OCI-LY7 (cell line): Measurements from ENCODE around the gene PCDHGA1. TPM values are rescaled to one million over a fixed set of nuclear protein-coding genes. Genes with fewer than 3 reads are reported as not detected.

Experiments used
- BruUV-seq: library from RNA; stranded (reverse); fragments of 400-500 nt; replicated peaks from 2 replicates; lab custom pipeline; 2021; lab: Mats Ljungman, UMichigan
- CTCF ChIA-PET: fragments of 300-600 bp; sonication (Branson Sonifier 250); formaldehyde crosslinking; loops from one replicate; lab custom pipeline; 2022; ENCODE audit warnings: antibody characterized with exemption; ENCODE audit not compliant: unreplicated experiment; lab: Charles Lee
- POLR2A ChIA-PET: fragments of 300-600 bp; sonication (Branson Sonifier 250); formaldehyde crosslinking; loops from one replicate; lab custom pipeline; 2022; ENCODE audit warnings: antibody characterized with exemption; lab: Charles Lee
- DNase-seq: peaks from one replicate; pipeline ENCODE4 v3.0.0-alpha.2; 2015; ENCODE audit warnings: low spot score
- H2AFZ ChIP-seq: fragments of 200-600 bp; sonication (generic), shearing (Covaris generic); 2 replicates; pipeline ENCODE4 v1.6.1; 2014; ENCODE audit warnings: mild to moderate bottlenecking, antibody characterized with exemption, low read length, moderate library complexity
- H3K27ac ChIP-seq: fragments of 200-600 bp; sonication (generic); 2 replicates; pipeline ENCODE4 v1.5.1; 2014; ENCODE audit warnings: mixed run types, low read depth, mild to moderate bottlenecking, moderate library complexity, low read length, inconsistent platforms; ENCODE audit not compliant: poor library complexity, severe bottlenecking
- H3K36me3 ChIP-seq: fragments of 200-600 bp; sonication (generic); 2 replicates; pipeline ENCODE4 v1.6.1; 2014; ENCODE audit warnings: mild to moderate bottlenecking, antibody characterized with exemption, low read length, moderate library complexity, mixed read lengths; ENCODE audit not compliant: insufficient read depth
- H3K4me1 ChIP-seq: fragments of 200-600 bp; sonication (generic); 2 replicates; pipeline ENCODE4 v1.5.1; 2014; ENCODE audit warnings: mild to moderate bottlenecking, low read length; ENCODE audit not compliant: insufficient read depth, poor library complexity, severe bottlenecking
- H3K4me2 ChIP-seq: fragments of 200-600 bp; sonication (generic); 2 replicates; pipeline ENCODE4 v1.6.1; 2014; ENCODE audit warnings: mild to moderate bottlenecking, low read length
- H3K4me3 ChIP-seq: fragments of 200-600 bp; sonication (generic); 2 replicates; pipeline ENCODE4 v1.5.1; 2014; ENCODE audit warnings: mild to moderate bottlenecking, low read depth, low read length; ENCODE audit not compliant: poor library complexity, severe bottlenecking
- H3K79me2 ChIP-seq: fragments of 200-600 bp; sonication (generic); 2 replicates; pipeline ENCODE4 v1.6.1; 2016; ENCODE audit warnings: low read depth, mild to moderate bottlenecking, low read length, moderate library complexity, mixed read lengths; ENCODE audit not compliant: insufficient read depth
- H3K9me2 ChIP-seq: fragments of 200-600 bp; sonication (generic); 2 replicates; pipeline ENCODE4 v1.6.1; 2016; ENCODE audit warnings: mild to moderate bottlenecking, low read length, mixed read lengths; ENCODE audit not compliant: insufficient read depth
- H3K9me3 ChIP-seq: fragments of 200-600 bp; sonication (generic); 2 replicates; pipeline ENCODE4 v1.6.1; 2014; ENCODE audit warnings: mild to moderate bottlenecking, mixed run types, low read length, mixed read lengths
- H4K20me1 ChIP-seq: fragments of 200-600 bp; sonication (generic); 2 replicates; pipeline ENCODE4 v1.6.1; 2014; ENCODE audit warnings: mild to moderate bottlenecking, antibody characterized with exemption, low read length, moderate library complexity, mixed read lengths; ENCODE audit not compliant: insufficient read depth
- EZH2phosphoT487 ChIP-seq: fragments of 200-600 bp; sonication (generic); IDR thresholded peaks from 2 replicates; pipeline ENCODE4 v1.6.1; 2018; ENCODE audit warnings: low read depth, borderline replicate concordance, mild to moderate bottlenecking, mixed run types, antibody characterized with exemption, low read length, moderate library complexity, mixed read lengths
- intact Hi-C: fragments of 100-400 bp; cut with micrococcal nuclease; formaldehyde crosslinking; loops from one replicate; pipeline ENCODE4 v1.10.0; 2022; ENCODE audit not compliant: unreplicated experiment
- total RNA-seq, 2 experiments: library from RNA; depleted of rRNA in 1 of 2; stranded (reverse); fragments of >200 nt in 1 of 2; shearing (Covaris generic) in 1 of 2; gene quantifications; 2 replicates each; pipeline ENCODE4 v1.2.3, GENCODE V29; 2014 to 2022
- TF ChIP-seq, protein P1 (sequence below): fragments of 200-600 bp; sonication (generic); conservative IDR thresholded peaks from 2 replicates; pipeline ENCODE4 v1.5.1; 2014; ENCODE audit warnings: mild to moderate bottlenecking, antibody characterized with exemption, low read length, moderate library complexity, mixed read lengths

PCDHGA1 gene
- total RNA-seq, 2 experiments from 2014 or later, result 1.3 to 1.9 TPM

DNA sequence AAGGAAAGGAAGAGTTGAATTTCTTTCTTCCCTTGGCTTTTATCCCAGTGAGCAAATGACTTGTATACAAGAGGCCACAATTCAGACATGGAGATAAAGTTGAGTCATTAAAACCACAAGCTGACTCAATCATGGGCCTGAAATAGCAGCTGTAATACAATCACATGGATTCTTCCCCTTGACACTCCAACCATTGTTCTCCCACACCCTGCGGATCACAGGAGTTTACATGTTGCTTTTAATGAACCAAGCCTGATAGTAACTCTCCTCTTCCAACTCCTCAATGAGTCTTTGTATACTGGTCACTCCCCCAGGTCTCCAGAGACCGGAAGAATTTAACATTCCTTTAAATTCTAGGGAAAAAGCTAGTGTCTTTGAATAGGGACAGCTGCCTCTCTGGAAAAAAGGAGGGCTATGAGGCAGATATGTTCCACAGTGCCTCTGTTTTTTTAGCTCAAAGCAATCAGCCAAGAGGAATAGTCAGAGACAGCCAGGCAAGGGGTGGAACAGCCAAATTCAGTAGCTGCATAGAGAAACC is 191.0 kb downstream of the PCDHGA1 start:
- H3K4me1 ChIP-seq, result peaks cover 75% of the 10 kb centered on the region
- H3K27ac ChIP-seq, result no peak overlapping the region
- BruUV-seq, result no TSS peak
- H3K79me2 ChIP-seq, result peaks cover 10% of the 10 kb centered on the region; the same call in 1 of the 2 replicates
- peaks cover 96% of the 10 kb centered on the region for H3K36me3 ChIP-seq
- intact Hi-C loops, result no loop called here
- no peak for DNase-seq
- H3K4me3 ChIP-seq, result no peak overlapping the region
- H3K4me2 ChIP-seq, result no peak overlapping the region
- H4K20me1 ChIP-seq, result no peaks in the 10 kb centered on the region
- no peak overlapping the region for H2AFZ ChIP-seq
- TF ChIP-seq, protein P1, sequence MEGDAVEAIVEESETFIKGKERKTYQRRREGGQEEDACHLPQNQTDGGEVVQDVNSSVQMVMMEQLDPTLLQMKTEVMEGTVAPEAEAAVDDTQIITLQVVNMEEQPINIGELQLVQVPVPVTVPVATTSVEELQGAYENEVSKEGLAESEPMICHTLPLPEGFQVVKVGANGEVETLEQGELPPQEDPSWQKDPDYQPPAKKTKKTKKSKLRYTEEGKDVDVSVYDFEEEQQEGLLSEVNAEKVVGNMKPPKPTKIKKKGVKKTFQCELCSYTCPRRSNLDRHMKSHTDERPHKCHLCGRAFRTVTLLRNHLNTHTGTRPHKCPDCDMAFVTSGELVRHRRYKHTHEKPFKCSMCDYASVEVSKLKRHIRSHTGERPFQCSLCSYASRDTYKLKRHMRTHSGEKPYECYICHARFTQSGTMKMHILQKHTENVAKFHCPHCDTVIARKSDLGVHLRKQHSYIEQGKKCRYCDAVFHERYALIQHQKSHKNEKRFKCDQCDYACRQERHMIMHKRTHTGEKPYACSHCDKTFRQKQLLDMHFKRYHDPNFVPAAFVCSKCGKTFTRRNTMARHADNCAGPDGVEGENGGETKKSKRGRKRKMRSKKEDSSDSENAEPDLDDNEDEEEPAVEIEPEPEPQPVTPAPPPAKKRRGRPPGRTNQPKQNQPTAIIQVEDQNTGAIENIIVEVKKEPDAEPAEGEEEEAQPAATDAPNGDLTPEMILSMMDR, result no peak
- no peak for TF ChIP-seq EZH2phosphoT487
- ChIA-PET CTCF (interaction anchor here (1.2 to 11.2 kb wide), 3 partner anchors 10 to 46 kb away, joined by 3 to 138 read pairs (median 6); no protein-coding TSS in a partner anchor), POLR2A (interaction anchor here (0.6 to 13.7 kb wide), 4 partner anchors 9 to 110 kb away, joined by 3 to 328 read pairs (median 14); partner anchors contain the start of gene PCDHGC3)
- H3K9me2 ChIP-seq, result no peaks in the 10 kb centered on the region
- H3K9me3 ChIP-seq, result no peaks in the 10 kb centered on the region

DNA sequence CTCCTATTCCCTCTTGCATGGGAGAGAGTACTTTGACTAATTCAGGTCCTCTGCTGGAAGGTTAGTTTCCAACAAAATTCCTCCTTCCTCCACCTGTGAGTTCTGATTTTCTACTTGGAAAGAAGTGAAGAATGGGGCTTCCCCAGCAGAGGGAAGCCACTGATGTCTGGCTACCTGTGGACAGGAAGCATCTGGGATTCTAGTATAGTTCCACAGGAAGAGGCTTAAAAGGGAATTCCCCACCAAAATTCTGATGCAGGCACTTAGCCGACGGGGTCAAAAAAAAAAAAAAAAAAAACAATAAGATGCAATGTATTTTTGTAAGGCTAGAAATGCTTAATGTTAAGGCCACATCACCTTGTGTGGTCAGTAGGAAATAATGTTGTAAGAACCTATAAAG is 192.0 kb downstream of the PCDHGA1 start:
- H3K4me2 ChIP-seq, result peak overlapping the region; percentile 37
- no peaks in the 10 kb centered on the region for H3K9me3 ChIP-seq
- H3K27ac ChIP-seq, result peak overlapping the region; percentile 6
- CTCF ChIA-PET, result interaction anchor here (1.2 to 11.2 kb wide), 3 partner anchors 11 to 101 kb away, joined by 3 to 138 read pairs (median 6); partner anchors contain the start of gene PCDHGA11
- no peak for TF ChIP-seq EZH2phosphoT487
- TF ChIP-seq, protein P1, result no peak
- H3K9me2 ChIP-seq, result no peaks in the 10 kb centered on the region
- POLR2A ChIA-PET, result interaction anchor here (1.4 to 13.7 kb wide), 5 partner anchors 10 to 152 kb away, joined by 5 to 328 read pairs (median 6); partner anchors contain the start of genes PCDHGB3 and PCDHGC3
- H4K20me1 ChIP-seq, result no peaks in the 10 kb centered on the region
- H3K36me3 ChIP-seq, result peaks cover 96% of the 10 kb centered on the region
- intact Hi-C loops, result no loop called here
- no TSS peak for BruUV-seq
- no peak overlapping the region for H3K4me3 ChIP-seq
- DNase-seq, result no peak
- H2AFZ ChIP-seq, result no peak overlapping the region
- peaks cover 15% of the 10 kb centered on the region; the same call in 1 of the 2 replicates for H3K79me2 ChIP-seq
- H3K4me1 ChIP-seq, result peaks cover 75% of the 10 kb centered on the region
